K562 (cell line): Measurements from ENCODE around the gene INTS6L. TPM values are rescaled to one million over a fixed set of nuclear protein-coding genes. Genes with fewer than 3 reads are reported as not detected.

Source experiments
- ATF1 ChIP-seq, 2 experiments: fragments of 450-650 bp in 1 of 2; IDR thresholded peaks; 2 replicates each; pipeline ENCODE4 v1.6.1; 2016; ENCODE audit warnings: missing compliant biosample characterization in 1 of 2, missing genetic modification characterization in 1 of 2
- HDGF ChIP-seq: fragments of 450-650 bp; IDR thresholded peaks from 2 replicates; pipeline ENCODE4 v1.6.1; 2016
- MED1 ChIP-seq: sonication (generic); formaldehyde crosslinking; IDR thresholded peaks from 2 replicates; pipeline ENCODE4 v1.8.1; 2023; ENCODE audit warnings: missing genetic modification reagents, borderline replicate concordance
- PURB ChIP-seq: sonication (generic); formaldehyde crosslinking; IDR thresholded peaks from 2 replicates; pipeline ENCODE4 v1.9.0; 2021; ENCODE audit warnings: low read depth, mild to moderate bottlenecking, missing genetic modification reagents
- RBFOX2 ChIP-seq: fragments of 200-400 bp; formaldehyde crosslinking; IDR thresholded peaks from 2 replicates; pipeline ENCODE4 v1.6.1; 2017; ENCODE audit warnings: low read depth, mild to moderate bottlenecking, low read length, moderate library complexity
- RUNX1 ChIP-seq: sonication (generic); IDR thresholded peaks from 2 replicates; pipeline ENCODE4 v1.6.1; 2016; ENCODE audit warnings: antibody characterized with exemption, low read depth
- SIN3A ChIP-seq, 2 experiments: fragments of 150-350 bp in 1 of 2; IDR thresholded peaks; 2 replicates each; pipeline ENCODE4 v1.6.1; 2011 to 2016; ENCODE audit warnings: borderline replicate concordance in 2 of 2, low read depth in 2 of 2, low read length in 2 of 2, mild to moderate bottlenecking in 2 of 2, moderate library complexity in 2 of 2; ENCODE audit not compliant: control insufficient read depth in 1 of 2
- ZNF324 ChIP-seq: fragments of 250-450 bp; sonication (Bioruptor Pico); IDR thresholded peaks from 2 replicates; pipeline ENCODE4 v1.4.0; 2020; ENCODE audit warnings: mild to moderate bottlenecking
- ZNF551 ChIP-seq: fragments of 250-450 bp; sonication (Bioruptor Pico); IDR thresholded peaks from 2 replicates; pipeline ENCODE4 v1.5.0; 2021; ENCODE audit warnings: mild to moderate bottlenecking, moderate library complexity
- ZNF57 ChIP-seq: fragments of 450-650 bp; formaldehyde crosslinking; IDR thresholded peaks from 2 replicates; pipeline ENCODE4 v1.4.0; 2020; ENCODE audit warnings: mild to moderate bottlenecking, moderate library complexity
- polyA plus RNA-seq, 8 experiments: library from polyadenylated mRNA; depleted of rRNA in 4 of 8; stranded (reverse) in 5 of 8; unstranded in 3 of 8; fragments of >200 nt; fragmentation: Nextera tagmentation in 2 of 8; fragmentation: Illumina TruSeq in 1 of 8; extraction: Ambion mirVana in 2 of 8; extraction: Trizol in 1 of 8; gene quantifications; 2 replicates each; pipeline versions ENCODE4 v1.2.1 to v1.2.3, GENCODE V29; 2011 to 2014; ENCODE audit warnings: inconsistent platforms in 1 of 8, missing spikeins in 1 of 8
- total RNA-seq, 7 experiments: library from RNA; depleted of rRNA in 6 of 7; stranded (reverse); fragments of >200 nt in 6 of 7; fragmentation: Illumina TruSeq in 2 of 7; extraction: Trizol in 2 of 7; gene quantifications; 2 replicates each; pipeline versions ENCODE4 v1.2.1 to v1.2.3, GENCODE V29; 2011 to 2021; ENCODE audit warnings: low replicate concordance in 1 of 7
- TF ChIP-seq, protein P1 (sequence below): sonication (generic); formaldehyde crosslinking; IDR thresholded peaks from 2 replicates; pipeline ENCODE4 v1.8.1; 2023; ENCODE audit warnings: mild to moderate bottlenecking, missing genetic modification reagents
- TF ChIP-seq, protein P2 (sequence below): fragments of 200-400 bp; formaldehyde crosslinking; IDR thresholded peaks from 2 replicates; pipeline ENCODE4 v1.6.1; 2017; ENCODE audit warnings: mild to moderate bottlenecking, low read depth, low read length, moderate library complexity
- TF ChIP-seq, protein P3 (sequence below), 2 experiments: IDR thresholded peaks; 2 replicates each; pipeline ENCODE4 v1.6.1; 2012; ENCODE audit warnings: improper control_type of control experiment in 2 of 2, low read depth in 2 of 2, low read length in 2 of 2, borderline replicate concordance in 1 of 2
- TF ChIP-seq, protein P4 (sequence below): fragments of 250-450 bp; sonication (Bioruptor Pico); IDR thresholded peaks from 2 replicates; pipeline ENCODE4 v1.4.0; 2020; ENCODE audit warnings: borderline replicate concordance
- TF ChIP-seq, protein P5 (sequence below): fragments of 450-650 bp; formaldehyde crosslinking; IDR thresholded peaks from 2 replicates; pipeline ENCODE4 v1.4.0; 2022; ENCODE audit warnings: mild to moderate bottlenecking, moderate library complexity

The INTS6L gene
- total and polyA plus RNA-seq, 9 of the 15 experiments (the other 6 are each of a cell fraction or from before 2014, with no cell fraction given): 6.1 to 44.9 (median 21.9) TPM

DNA sequence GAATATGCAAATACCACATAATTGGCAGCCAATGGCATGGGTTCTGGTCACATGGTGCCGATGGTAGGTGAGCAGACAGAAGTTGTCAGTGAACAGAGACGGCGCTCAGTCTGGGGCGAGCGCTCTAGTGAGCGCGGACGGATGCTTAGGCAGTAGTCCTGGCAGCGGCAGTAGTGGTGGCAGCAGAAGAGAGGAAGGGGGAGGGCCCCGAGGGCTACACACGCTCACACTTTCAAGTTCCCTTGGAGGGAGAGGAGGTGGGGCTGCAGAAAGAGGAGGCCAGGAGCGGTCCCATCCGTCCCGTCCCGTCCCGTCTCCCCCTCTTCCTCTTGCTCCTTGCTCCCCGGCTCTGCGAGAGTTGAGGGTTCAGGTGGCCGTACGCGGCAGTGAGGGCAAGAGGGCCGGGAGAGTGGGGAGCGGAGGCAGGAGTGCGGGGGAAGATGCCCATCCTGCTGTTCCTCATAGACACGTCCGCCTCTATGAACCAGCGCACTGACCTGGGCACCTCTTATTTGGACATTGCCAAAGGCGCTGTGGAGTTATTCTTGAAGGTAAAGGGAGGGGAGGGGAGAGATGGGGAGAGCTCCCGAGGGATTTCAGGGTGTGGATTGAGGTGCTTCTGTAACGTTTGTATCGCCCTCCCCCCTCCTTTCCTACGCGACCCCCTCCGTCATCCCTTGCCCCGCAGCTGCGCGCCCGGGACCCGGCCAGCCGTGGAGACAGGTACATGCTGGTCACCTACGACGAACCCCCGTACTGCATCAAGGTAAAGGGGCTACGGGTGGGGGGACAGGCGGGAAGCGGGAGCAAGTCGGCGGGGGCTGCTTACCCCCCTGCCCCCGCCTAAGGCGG lies at the start of gene INTS6L (continued):
- TF ChIP-seq, protein P1, sequence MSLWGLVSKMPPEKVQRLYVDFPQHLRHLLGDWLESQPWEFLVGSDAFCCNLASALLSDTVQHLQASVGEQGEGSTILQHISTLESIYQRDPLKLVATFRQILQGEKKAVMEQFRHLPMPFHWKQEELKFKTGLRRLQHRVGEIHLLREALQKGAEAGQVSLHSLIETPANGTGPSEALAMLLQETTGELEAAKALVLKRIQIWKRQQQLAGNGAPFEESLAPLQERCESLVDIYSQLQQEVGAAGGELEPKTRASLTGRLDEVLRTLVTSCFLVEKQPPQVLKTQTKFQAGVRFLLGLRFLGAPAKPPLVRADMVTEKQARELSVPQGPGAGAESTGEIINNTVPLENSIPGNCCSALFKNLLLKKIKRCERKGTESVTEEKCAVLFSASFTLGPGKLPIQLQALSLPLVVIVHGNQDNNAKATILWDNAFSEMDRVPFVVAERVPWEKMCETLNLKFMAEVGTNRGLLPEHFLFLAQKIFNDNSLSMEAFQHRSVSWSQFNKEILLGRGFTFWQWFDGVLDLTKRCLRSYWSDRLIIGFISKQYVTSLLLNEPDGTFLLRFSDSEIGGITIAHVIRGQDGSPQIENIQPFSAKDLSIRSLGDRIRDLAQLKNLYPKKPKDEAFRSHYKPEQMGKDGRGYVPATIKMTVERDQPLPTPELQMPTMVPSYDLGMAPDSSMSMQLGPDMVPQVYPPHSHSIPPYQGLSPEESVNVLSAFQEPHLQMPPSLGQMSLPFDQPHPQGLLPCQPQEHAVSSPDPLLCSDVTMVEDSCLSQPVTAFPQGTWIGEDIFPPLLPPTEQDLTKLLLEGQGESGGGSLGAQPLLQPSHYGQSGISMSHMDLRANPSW (CRISPR knock-in tag): no peak
- TF ChIP-seq, protein P2, sequence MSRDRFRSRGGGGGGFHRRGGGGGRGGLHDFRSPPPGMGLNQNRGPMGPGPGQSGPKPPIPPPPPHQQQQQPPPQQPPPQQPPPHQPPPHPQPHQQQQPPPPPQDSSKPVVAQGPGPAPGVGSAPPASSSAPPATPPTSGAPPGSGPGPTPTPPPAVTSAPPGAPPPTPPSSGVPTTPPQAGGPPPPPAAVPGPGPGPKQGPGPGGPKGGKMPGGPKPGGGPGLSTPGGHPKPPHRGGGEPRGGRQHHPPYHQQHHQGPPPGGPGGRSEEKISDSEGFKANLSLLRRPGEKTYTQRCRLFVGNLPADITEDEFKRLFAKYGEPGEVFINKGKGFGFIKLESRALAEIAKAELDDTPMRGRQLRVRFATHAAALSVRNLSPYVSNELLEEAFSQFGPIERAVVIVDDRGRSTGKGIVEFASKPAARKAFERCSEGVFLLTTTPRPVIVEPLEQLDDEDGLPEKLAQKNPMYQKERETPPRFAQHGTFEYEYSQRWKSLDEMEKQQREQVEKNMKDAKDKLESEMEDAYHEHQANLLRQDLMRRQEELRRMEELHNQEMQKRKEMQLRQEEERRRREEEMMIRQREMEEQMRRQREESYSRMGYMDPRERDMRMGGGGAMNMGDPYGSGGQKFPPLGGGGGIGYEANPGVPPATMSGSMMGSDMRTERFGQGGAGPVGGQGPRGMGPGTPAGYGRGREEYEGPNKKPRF: no peak
- TF ChIP-seq SIN3A (IDR thresholded peaks at IDR 0.05; ENCODE audit: borderline replicate concordance in 2 of 2, control insufficient read depth in 1 of 2, low read depth in 2 of 2, low read length in 2 of 2) (no peak), RBFOX2 (peak; percentile 85), MED1 (CRISPR knock-in tag) (no peak), ZNF551 (no peak), PURB (CRISPR knock-in tag) (no peak), RUNX1 (no peak), ZNF57 (CRISPR knock-in tag) (no peak), HDGF (no peak), ZNF324 (CRISPR knock-in tag) (no peak), ATF1 (CRISPR knock-in tag; IDR thresholded peaks at IDR 0.05) (no peak), ATF1 (tag; IDR thresholded peaks at IDR 0.05) (peak; percentile 58; the same call in 1 of the 2 replicates)
- TF ChIP-seq, protein P3, sequence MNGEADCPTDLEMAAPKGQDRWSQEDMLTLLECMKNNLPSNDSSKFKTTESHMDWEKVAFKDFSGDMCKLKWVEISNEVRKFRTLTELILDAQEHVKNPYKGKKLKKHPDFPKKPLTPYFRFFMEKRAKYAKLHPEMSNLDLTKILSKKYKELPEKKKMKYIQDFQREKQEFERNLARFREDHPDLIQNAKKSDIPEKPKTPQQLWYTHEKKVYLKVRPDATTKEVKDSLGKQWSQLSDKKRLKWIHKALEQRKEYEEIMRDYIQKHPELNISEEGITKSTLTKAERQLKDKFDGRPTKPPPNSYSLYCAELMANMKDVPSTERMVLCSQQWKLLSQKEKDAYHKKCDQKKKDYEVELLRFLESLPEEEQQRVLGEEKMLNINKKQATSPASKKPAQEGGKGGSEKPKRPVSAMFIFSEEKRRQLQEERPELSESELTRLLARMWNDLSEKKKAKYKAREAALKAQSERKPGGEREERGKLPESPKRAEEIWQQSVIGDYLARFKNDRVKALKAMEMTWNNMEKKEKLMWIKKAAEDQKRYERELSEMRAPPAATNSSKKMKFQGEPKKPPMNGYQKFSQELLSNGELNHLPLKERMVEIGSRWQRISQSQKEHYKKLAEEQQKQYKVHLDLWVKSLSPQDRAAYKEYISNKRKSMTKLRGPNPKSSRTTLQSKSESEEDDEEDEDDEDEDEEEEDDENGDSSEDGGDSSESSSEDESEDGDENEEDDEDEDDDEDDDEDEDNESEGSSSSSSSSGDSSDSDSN (IDR thresholded peaks at IDR 0.05; ENCODE audit: borderline replicate concordance in 1 of 2, low read depth in 2 of 2, low read length in 2 of 2): no peak
- TF ChIP-seq, protein P4, sequence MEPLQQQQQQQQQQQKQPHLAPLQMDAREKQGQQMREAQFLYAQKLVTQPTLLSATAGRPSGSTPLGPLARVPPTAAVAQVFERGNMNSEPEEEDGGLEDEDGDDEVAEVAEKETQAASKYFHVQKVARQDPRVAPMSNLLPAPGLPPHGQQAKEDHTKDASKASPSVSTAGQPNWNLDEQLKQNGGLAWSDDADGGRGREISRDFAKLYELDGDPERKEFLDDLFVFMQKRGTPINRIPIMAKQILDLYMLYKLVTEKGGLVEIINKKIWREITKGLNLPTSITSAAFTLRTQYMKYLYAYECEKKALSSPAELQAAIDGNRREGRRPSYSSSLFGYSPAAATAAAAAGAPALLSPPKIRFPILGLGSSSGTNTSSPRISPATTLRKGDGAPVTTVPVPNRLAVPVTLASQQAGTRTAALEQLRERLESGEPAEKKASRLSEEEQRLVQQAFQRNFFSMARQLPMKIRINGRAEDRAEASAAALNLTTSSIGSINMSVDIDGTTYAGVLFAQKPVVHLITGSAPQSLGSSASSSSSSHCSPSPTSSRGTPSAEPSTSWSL (CRISPR knock-in tag): no peak
- TF ChIP-seq, protein P5, sequence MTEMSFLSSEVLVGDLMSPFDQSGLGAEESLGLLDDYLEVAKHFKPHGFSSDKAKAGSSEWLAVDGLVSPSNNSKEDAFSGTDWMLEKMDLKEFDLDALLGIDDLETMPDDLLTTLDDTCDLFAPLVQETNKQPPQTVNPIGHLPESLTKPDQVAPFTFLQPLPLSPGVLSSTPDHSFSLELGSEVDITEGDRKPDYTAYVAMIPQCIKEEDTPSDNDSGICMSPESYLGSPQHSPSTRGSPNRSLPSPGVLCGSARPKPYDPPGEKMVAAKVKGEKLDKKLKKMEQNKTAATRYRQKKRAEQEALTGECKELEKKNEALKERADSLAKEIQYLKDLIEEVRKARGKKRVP (CRISPR knock-in tag): no peak
